MM.1S (cell line): ENCODE data around the gene C13orf46.

ENCODE experiments used
- DNase-seq: peaks from one replicate; pipeline ENCODE4 v3.0.0-alpha.2; 2015
- H2AFZ ChIP-seq: fragments of 300-600 bp; sonication (generic); 2 replicates; pipeline ENCODE4 v1.6.0; 2016; ENCODE audit warnings: antibody characterized with exemption, low read length
- H3F3A ChIP-seq: fragments of 300-600 bp; sonication (generic); 2 replicates; pipeline ENCODE4 v1.6.1; 2016; ENCODE audit warnings: mild to moderate bottlenecking, antibody characterized with exemption, low read length, moderate library complexity, mixed read lengths; ENCODE audit not compliant: insufficient read depth
- H3K27ac ChIP-seq: fragments of 300-600 bp; sonication (generic); 2 replicates; pipeline ENCODE4 v1.5.1; 2016; ENCODE audit warnings: mild to moderate bottlenecking, low read length
- H3K27me3 ChIP-seq: fragments of 300-600 bp; sonication (generic); replicated peaks from 2 replicates; pipeline ENCODE4 v1.6.0; 2016; ENCODE audit warnings: low read length; ENCODE audit not compliant: insufficient read depth
- H3K36me3 ChIP-seq: fragments of 300-600 bp; sonication (generic); replicated peaks from 2 replicates; pipeline ENCODE4 v1.6.1; 2016; ENCODE audit warnings: mild to moderate bottlenecking, low read length, mixed read lengths; ENCODE audit not compliant: insufficient read depth
- H3K4me1 ChIP-seq: fragments of 300-600 bp; sonication (generic); 2 replicates; pipeline ENCODE4 v1.6.1; 2016; ENCODE audit warnings: low read length, mixed read lengths
- H3K4me2 ChIP-seq: fragments of 300-600 bp; sonication (generic); 2 replicates; pipeline ENCODE4 v1.6.0; 2016; ENCODE audit warnings: low read depth, low read length
- H3K4me3 ChIP-seq: fragments of 300-600 bp; sonication (generic); 2 replicates; pipeline ENCODE4 v1.5.1; 2016; ENCODE audit warnings: low read length, mixed read lengths
- H3K79me2 ChIP-seq: fragments of 300-600 bp; sonication (generic); 2 replicates; pipeline ENCODE4 v1.6.1; 2016; ENCODE audit warnings: mixed run types, low read length, mixed read lengths
- H3K9ac ChIP-seq: fragments of 300-600 bp; sonication (generic); 2 replicates; pipeline ENCODE4 v1.6.1; 2016; ENCODE audit warnings: low read length, mixed read lengths
- H3K9me2 ChIP-seq: fragments of 300-600 bp; sonication (generic); replicated peaks from 2 replicates; pipeline ENCODE4 v1.6.1; 2016; ENCODE audit warnings: mild to moderate bottlenecking, low read length, mixed read lengths; ENCODE audit not compliant: insufficient read depth
- H3K9me3 ChIP-seq: fragments of 300-600 bp; sonication (generic); replicated peaks from 2 replicates; pipeline ENCODE4 v1.6.1; 2016; ENCODE audit warnings: mild to moderate bottlenecking, low read length, mixed read lengths; ENCODE audit not compliant: insufficient read depth
- H4K20me1 ChIP-seq: fragments of 300-600 bp; sonication (generic); 2 replicates; pipeline ENCODE4 v1.6.1; 2016; ENCODE audit warnings: mild to moderate bottlenecking, low read length, moderate library complexity, mixed read lengths; ENCODE audit not compliant: insufficient read depth
- EZH2 ChIP-seq: fragments of 300-600 bp; sonication (generic); optimal IDR thresholded peaks from 2 replicates; pipeline ENCODE3; 2017; ENCODE audit warnings: low read depth, mild to moderate bottlenecking, antibody characterized with exemption, low read length, mixed read lengths
- EZH2phosphoT487 ChIP-seq: fragments of 300-600 bp; sonication (generic); IDR thresholded peaks from 2 replicates; pipeline ENCODE4 v1.6.1; 2018; ENCODE audit warnings: antibody characterized with exemption, low read length
- TF ChIP-seq, protein P1 (sequence below): fragments of 300-600 bp; sonication (generic); IDR thresholded peaks from 2 replicates; pipeline ENCODE4 v1.5.1; 2016; ENCODE audit warnings: antibody characterized with exemption, low read length, mixed read lengths

The C13orf46 gene

DNA sequence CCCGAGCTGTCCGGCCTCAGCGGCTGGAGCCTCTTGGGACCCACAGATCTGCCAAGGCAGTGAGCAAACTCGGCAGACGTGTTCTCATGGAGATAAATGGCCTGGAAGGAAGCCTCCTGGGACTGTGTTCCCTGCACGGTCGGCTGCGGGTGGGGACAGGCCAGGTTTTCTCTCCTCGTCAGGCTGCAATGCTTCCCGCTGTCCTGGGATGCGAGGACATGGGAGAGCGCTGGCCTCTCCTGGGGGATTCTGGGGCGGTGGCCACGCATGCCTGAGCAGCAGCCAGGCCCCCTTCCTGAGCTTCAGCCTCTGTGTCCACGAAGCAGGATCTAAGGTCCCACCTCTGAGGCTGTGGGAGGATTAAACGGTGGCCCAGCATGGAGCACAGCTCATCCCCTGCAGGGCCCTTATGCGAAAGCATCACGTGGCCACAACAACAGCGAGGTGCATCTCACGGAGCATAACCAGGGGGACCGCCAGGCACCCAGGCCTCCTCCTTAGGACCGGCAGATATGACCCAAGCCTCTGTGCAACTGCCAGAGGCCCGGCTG lies 21.2 kb upstream of the C13orf46 start:
- H3K79me2 ChIP-seq = peaks cover 10% of the 10 kb centered on the region
- H3K4me1 ChIP-seq = no peaks in the 10 kb centered on the region
- peaks cover 13% of the 10 kb centered on the region for H3K36me3 ChIP-seq
- no peaks in the 10 kb centered on the region for H3K27me3 ChIP-seq
- H4K20me1 ChIP-seq = no peaks in the 10 kb centered on the region
- no peaks in the 10 kb centered on the region for H3K9me2 ChIP-seq
- no peaks in the 10 kb centered on the region; the same call in 1 of the 2 replicates for H3F3A ChIP-seq
- TF ChIP-seq EZH2 (no peak), EZH2phosphoT487 (no peak)
- TF ChIP-seq, protein P1, sequence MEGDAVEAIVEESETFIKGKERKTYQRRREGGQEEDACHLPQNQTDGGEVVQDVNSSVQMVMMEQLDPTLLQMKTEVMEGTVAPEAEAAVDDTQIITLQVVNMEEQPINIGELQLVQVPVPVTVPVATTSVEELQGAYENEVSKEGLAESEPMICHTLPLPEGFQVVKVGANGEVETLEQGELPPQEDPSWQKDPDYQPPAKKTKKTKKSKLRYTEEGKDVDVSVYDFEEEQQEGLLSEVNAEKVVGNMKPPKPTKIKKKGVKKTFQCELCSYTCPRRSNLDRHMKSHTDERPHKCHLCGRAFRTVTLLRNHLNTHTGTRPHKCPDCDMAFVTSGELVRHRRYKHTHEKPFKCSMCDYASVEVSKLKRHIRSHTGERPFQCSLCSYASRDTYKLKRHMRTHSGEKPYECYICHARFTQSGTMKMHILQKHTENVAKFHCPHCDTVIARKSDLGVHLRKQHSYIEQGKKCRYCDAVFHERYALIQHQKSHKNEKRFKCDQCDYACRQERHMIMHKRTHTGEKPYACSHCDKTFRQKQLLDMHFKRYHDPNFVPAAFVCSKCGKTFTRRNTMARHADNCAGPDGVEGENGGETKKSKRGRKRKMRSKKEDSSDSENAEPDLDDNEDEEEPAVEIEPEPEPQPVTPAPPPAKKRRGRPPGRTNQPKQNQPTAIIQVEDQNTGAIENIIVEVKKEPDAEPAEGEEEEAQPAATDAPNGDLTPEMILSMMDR = no peak
- no peak overlapping the region for H3K9ac ChIP-seq
- H3K4me3 ChIP-seq = no peak overlapping the region
- no peak for DNase-seq
- H3K4me2 ChIP-seq = no peak overlapping the region
- H3K27ac ChIP-seq = no peak overlapping the region
- no peaks in the 10 kb centered on the region for H3K9me3 ChIP-seq
- H2AFZ ChIP-seq = no peak overlapping the region

DNA sequence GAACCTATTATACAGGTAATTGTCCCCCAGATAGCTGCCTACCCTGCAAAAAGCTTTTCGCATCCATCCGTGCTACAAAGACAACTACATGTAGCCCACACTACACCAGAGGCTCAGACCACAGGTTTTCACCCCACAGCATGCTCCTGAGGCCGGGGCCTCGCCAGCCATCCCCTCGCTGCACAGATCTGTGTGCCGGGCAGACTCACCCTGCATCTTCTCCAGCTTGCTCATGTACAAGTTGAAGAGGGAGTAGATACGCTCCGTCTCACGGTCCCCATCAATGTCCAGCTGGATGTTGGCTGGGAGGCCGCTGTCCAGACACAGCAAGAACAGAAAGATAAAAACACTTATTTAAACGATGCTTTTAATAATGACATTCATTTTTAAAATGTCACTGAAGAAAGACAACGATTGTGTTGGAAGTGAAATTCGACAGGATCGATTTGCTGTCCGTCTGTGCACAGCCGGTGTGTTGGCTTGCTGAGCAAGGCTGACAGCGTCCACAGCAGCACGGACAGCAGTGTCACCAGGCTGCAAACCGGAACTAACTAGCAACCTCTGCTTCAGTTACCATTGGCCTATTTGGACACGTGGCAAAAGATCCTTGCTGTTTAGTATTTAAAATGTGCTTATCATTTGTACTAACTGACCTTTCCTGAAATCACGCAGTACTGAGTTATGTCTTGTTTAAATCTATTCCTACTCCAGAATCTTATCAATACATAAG lies 18.6 kb upstream of the C13orf46 start:
- peaks cover 13% of the 10 kb centered on the region for H3K36me3 ChIP-seq
- no peaks in the 10 kb centered on the region; the same call in 1 of the 2 replicates for H3F3A ChIP-seq
- H3K4me2 ChIP-seq = no peak overlapping the region
- no peak overlapping the region for H3K9ac ChIP-seq
- H3K27me3 ChIP-seq = no peaks in the 10 kb centered on the region
- no peak overlapping the region for H3K4me3 ChIP-seq
- TF ChIP-seq EZH2phosphoT487 (no peak), EZH2 (no peak)
- TF ChIP-seq, protein P1 = no peak
- peaks cover 19% of the 10 kb centered on the region for H3K79me2 ChIP-seq
- no peaks in the 10 kb centered on the region for H3K9me2 ChIP-seq
- DNase-seq = no peak
- no peak overlapping the region for H2AFZ ChIP-seq
- no peaks in the 10 kb centered on the region for H4K20me1 ChIP-seq
- no peak overlapping the region for H3K27ac ChIP-seq
- H3K9me3 ChIP-seq = no peaks in the 10 kb centered on the region
- no peaks in the 10 kb centered on the region for H3K4me1 ChIP-seq

DNA sequence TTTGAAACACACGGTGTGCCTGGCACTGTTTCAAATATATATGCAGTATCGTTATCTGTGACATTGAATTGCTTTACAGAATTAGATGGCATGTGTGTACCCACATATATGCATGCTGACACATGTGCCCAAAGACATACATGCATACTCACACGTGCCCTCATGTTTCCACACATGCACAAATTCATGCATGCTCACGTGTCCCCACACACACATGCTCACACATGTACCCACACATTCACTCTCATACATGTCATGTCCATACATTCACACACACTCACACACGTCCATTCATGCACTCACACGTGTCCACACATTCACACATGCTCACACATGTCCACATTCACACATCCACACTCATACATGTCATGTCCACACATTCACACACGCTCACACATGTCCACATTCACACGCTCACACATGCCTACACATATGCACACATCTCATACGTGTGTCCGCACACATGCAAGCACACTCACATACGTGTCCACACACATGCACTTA lies 17.9 kb upstream of the C13orf46 start:
- DNase-seq = no peak
- H3K4me3 ChIP-seq = no peak overlapping the region
- no peaks in the 10 kb centered on the region for H3K27me3 ChIP-seq
- H3K4me1 ChIP-seq = no peaks in the 10 kb centered on the region
- no peak overlapping the region for H2AFZ ChIP-seq
- no peak overlapping the region for H3K4me2 ChIP-seq
- H4K20me1 ChIP-seq = no peaks in the 10 kb centered on the region
- H3F3A ChIP-seq = no peaks in the 10 kb centered on the region; the same call in 1 of the 2 replicates
- no peaks in the 10 kb centered on the region for H3K9me2 ChIP-seq
- H3K9ac ChIP-seq = no peak overlapping the region
- no peak overlapping the region for H3K27ac ChIP-seq
- peaks cover 19% of the 10 kb centered on the region for H3K79me2 ChIP-seq
- H3K36me3 ChIP-seq = peaks cover 13% of the 10 kb centered on the region
- no peaks in the 10 kb centered on the region for H3K9me3 ChIP-seq
- TF ChIP-seq EZH2 = no peak
- TF ChIP-seq, protein P1 = no peak
- TF ChIP-seq EZH2phosphoT487 = no peak
